Activated CD4-positive, alpha-beta memory T cell treated with anti-CD3 and anti-CD28 coated beads, Interleukin-2, amount 10 ng/mL, durations not matched to agents 7 days and 5 days (primary cell): ENCODE results near the gene DNASE1. TPM values are rescaled to one million over a fixed set of nuclear protein-coding genes. Genes with fewer than 3 reads are reported as not detected.

Experiments
- CTCF ChIA-PET: fragments of 350-600 bp; sonication (Branson Sonifier 250); formaldehyde crosslinking; loops from one replicate; lab custom pipeline; 2021; ENCODE audit warnings: antibody characterized with exemption, inconsistent platforms; lab: Charles Lee
- POLR2A ChIA-PET: fragments of 350-600 bp; sonication (Branson Sonifier 250); formaldehyde crosslinking; loops from one replicate; lab custom pipeline; 2021; ENCODE audit warnings: antibody characterized with exemption; lab: Charles Lee
- DNase-seq: peaks from one replicate; pipeline ENCODE4 v3.0.0-alpha.2; 2020
- H3K27ac Mint-ChIP-seq: one replicate; pipeline ENCODE4 v1.8.0; 2021; ENCODE audit warnings: mild to moderate bottlenecking, mixed read lengths
- H3K27me3 Mint-ChIP-seq: one replicate; pipeline ENCODE4 v1.8.0; 2021; ENCODE audit warnings: mixed read lengths
- H3K36me3 Mint-ChIP-seq: one replicate; pipeline ENCODE4 v1.8.0; 2021; ENCODE audit warnings: low read depth, mixed read lengths
- H3K4me1 Mint-ChIP-seq: one replicate; pipeline ENCODE4 v1.8.0; 2021; ENCODE audit warnings: mixed read lengths
- H3K4me3 Mint-ChIP-seq: one replicate; pipeline ENCODE4 v1.8.0; 2021; ENCODE audit warnings: mild to moderate bottlenecking, mixed read lengths
- H3K9me3 Mint-ChIP-seq: one replicate; pipeline ENCODE4 v1.8.0; 2021; ENCODE audit warnings: mixed read lengths
- total RNA-seq, 2 experiments: library from RNA; stranded (reverse); gene quantifications; one replicate each; pipeline ENCODE4 v1.2.3, GENCODE V29; 2021

Gene DNASE1
- total RNA-seq, 2 experiments from 2014 or later = 32.8 to 35.8 TPM

DNA sequence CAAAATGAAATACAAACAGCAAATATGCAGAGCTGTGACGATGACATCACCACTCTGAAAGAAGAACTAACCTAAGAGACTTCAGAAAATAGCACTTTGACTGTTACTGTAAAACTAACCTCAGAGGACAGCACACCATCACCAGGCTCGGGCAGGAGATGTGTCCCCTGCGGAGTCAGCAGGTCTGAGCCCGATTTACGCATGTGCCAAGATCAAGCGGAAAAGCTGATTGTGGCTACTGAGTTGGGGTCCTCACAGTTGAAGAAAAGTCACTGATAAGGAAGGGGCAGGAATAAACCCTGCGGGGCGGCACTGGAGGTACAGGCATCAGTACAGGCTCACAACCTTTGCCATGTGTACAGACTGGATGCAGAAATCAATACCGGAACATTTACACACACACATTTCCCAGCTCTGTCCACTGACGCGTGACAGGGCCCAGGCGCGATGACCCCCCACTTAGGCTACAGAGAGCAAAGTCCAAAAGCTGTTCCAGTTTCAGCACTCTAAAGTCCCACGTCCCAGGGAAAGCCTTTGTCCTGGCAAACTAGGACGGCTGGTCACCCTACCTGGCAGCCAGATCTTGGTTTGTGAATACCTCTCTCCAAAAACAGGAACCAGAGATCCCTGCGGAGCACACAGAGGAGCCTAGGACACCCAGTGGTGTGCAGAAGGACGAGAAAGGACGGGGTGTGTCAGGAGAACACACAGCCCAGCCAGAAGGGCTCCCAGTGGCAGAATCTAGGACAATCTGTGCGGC lies 41.3 kb downstream of the DNASE1 start:
- CTCF ChIA-PET = interaction anchor here (0.9 to 1.1 kb wide), 2 partner anchors 18 to 22 kb away, joined by 3 read pairs; no protein-coding TSS in a partner anchor

DNA sequence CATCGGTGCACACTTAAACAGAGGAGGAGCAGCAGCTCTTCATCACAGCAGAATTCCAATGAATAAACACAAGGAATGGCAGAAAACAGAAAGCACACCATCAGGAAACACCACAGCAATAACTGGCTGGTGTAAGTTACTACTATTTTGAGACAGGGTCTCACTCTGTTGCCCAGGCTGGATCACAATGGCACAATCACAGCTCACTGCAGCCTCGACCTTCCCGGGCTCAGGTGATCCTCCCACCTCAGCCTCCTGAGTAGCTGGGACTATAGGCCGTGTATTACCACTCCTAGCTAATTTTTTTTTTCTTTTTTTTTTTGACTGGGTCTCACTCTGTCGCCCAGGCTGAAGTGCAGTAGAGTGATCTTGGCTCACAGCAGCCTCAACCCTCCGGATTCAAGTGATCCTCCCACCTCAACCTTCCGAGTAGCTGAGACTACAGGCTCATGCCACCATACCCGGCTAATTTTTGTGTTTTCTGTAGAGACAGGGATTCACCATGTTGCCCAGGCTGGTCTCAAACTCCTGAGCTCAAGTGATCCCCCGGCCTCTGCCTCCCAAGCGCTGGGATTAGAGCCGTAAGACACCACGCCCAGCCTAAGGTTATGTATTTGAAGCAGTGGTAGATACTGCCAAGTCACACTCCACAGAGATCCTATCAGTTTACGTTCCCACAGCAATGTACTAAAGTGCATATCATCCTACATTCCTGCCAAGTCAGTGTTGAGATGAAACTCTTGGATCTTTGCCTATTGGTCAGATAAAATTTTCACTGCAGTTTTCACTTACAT lies 42.1 kb downstream of the DNASE1 start:
- Mint-ChIP-seq H3K27ac (no peak overlapping the region), H3K9me3 (no peaks in the 10 kb centered on the region), H3K36me3 (peaks cover 3% of the 10 kb centered on the region), H3K27me3 (no peaks in the 10 kb centered on the region), H3K4me1 (peaks cover 7% of the 10 kb centered on the region), H3K4me3 (no peak overlapping the region)
- POLR2A ChIA-PET = interaction anchor here (0.6 to 2.7 kb wide), 3 partner anchors 21 to 1164 kb away, joined by 3 to 6 read pairs (median 3); partner anchors contain the start of gene TRAP1
- CTCF ChIA-PET = interaction anchor here (0.6 to 1.1 kb wide), 4 partner anchors 9 to 63 kb away, joined by 3 to 4 read pairs (median 3); no protein-coding TSS in a partner anchor
- DNase-seq = no peak

More for the DNA sequence above, 41.3 kb downstream of the DNASE1 start:
- POLR2A ChIA-PET = interaction anchor here (0.6 to 2.7 kb wide), 3 partner anchors 22 to 1163 kb away, joined by 3 to 6 read pairs (median 3); partner anchors contain the start of gene TRAP1
- H3K27ac Mint-ChIP-seq = no peak overlapping the region
- H3K27me3 Mint-ChIP-seq = no peaks in the 10 kb centered on the region
- DNase-seq = no peak
- H3K4me1 Mint-ChIP-seq = peaks cover 9% of the 10 kb centered on the region
- H3K4me3 Mint-ChIP-seq = no peak overlapping the region
- H3K9me3 Mint-ChIP-seq = no peaks in the 10 kb centered on the region
- H3K36me3 Mint-ChIP-seq = peaks cover 3% of the 10 kb centered on the region

DNA sequence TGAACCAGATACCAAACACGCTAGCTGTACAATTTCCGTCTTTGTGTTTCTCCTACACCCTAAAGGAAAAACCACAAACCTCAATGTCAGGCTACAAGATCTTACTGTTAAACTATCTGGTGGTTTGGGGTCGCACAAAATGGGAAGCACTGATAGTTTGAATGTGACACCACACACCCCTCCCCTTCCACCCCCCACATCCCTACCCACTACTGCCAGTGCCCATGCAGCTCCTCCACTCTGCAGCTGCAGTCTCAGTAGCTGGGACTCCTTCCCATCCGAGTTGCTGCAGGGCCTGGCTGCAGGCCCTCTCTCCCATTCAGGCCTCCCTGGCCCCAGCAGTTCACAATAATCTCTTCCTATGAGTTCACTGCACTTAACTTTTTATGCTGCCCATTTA lies 44.5 kb downstream of the DNASE1 start:
- Mint-ChIP-seq H3K4me1 (peaks cover 7% of the 10 kb centered on the region), H3K27me3 (no peaks in the 10 kb centered on the region), H3K4me3 (no peak overlapping the region), H3K9me3 (no peaks in the 10 kb centered on the region), H3K27ac (no peak overlapping the region), H3K36me3 (peaks cover 5% of the 10 kb centered on the region)
- no peak for DNase-seq
- ChIA-PET POLR2A (interaction anchor here (1.6 kb wide), 1 partner anchor 18 kb away, joined by 11 read pairs; the partner anchor contains the start of gene TRAP1), CTCF (no interaction called here)

DNA sequence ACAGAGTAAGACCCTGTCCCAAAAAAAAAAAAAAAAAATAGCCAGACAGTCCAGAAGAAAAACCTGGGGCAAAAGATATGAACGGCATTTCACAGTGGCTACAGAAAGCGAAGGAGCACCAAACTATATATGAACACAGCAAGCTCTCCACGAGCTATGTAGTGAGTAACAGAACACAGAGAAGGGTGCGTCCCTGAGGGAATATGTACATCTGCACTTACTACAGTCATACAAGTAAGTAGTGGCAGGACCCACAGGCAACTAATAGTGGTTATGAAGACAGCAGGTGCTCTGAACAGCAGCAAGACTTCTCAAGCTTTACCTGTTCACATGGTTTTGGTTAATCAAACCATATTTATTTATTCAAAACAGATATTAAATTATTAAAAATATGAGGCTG lies 47.0 kb downstream of the DNASE1 start:
- H3K4me3 Mint-ChIP-seq = no peak overlapping the region
- peaks cover 8% of the 10 kb centered on the region for H3K4me1 Mint-ChIP-seq
- no peaks in the 10 kb centered on the region for H3K9me3 Mint-ChIP-seq
- ChIA-PET POLR2A (interaction anchor here (0.8 to 2.5 kb wide), 2 partner anchors 16 to 123 kb away, joined by 4 to 8 read pairs; partner anchors contain the start of gene TRAP1), CTCF (interaction anchor here (1.2 to 1.8 kb wide), 2 partner anchors 10 to 13 kb away, joined by 3 to 8 read pairs; no protein-coding TSS in a partner anchor)
- peaks cover 2% of the 10 kb centered on the region for H3K36me3 Mint-ChIP-seq
- DNase-seq = no peak
- no peak overlapping the region for H3K27ac Mint-ChIP-seq
- H3K27me3 Mint-ChIP-seq = no peaks in the 10 kb centered on the region

DNA sequence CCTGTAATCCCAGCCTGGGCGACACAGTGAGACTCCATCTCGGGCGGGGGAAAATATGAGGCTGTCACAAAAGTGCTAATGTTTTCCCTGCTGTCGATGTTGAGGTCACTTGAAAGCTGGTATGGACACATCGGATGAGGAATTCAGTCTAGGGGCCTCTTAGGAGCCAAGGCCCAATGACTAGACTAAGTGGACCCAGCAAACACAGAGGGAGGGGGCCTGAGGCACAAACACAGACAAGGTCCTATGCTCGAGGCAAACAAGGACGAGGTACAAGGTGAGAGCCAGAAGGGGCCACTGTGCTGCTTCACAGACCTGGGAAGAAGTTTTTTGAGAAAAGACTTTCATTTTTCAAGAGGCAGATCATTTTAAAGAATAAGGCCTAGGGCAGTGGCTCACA lies 47.6 kb downstream of the DNASE1 start:
- Mint-ChIP-seq H3K4me1 (peaks cover 8% of the 10 kb centered on the region), H3K27me3 (no peaks in the 10 kb centered on the region), H3K36me3 (peaks cover 2% of the 10 kb centered on the region), H3K9me3 (no peaks in the 10 kb centered on the region), H3K27ac (no peak overlapping the region), H3K4me3 (no peak overlapping the region)
- ChIA-PET CTCF (interaction anchor here (1.2 to 1.8 kb wide), 2 partner anchors 11 to 13 kb away, joined by 3 to 8 read pairs; no protein-coding TSS in a partner anchor), POLR2A (interaction anchor here (0.8 to 2.5 kb wide), 2 partner anchors 15 to 124 kb away, joined by 4 to 8 read pairs; partner anchors contain the start of gene TRAP1)
- DNase-seq = no peak

DNA sequence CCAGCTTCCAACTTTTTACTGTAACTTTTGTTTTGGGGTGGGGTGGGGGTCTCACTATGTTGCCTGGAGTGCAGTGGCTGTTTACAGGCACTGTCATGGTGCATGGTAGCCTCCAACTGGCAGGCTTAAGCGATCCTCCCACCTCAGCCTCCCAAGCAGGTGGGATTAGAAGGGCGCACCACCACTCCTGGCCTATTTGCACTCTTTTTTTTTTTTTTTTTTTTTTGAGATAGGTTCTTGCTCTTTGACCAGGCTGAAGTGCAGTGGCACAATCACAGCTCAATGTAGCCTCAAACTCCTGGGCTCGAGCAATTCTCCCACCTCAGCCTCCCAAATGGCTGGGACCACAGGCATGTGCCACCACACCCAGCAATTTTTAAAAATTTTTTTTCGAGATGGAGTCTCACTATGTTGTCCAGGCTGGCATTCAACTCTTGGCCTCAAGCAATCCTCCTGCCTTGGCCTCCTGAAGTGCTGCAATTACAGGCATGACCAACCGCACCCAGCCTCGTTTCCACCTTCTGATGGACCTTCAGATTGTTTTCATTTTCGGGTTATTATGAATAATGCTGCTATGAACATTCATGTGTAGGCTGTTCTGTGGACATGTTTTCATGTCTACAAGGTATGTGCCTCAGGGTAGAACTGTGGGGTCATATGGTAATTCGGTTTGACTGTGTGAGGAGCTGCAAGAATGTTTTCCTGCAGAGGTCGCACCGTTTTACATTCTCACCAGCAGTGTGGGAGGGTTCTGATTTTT lies 51.9 kb downstream of the DNASE1 start:
- Mint-ChIP-seq H3K9me3 (no peaks in the 10 kb centered on the region), H3K27me3 (no peaks in the 10 kb centered on the region), H3K36me3 (peaks cover 4% of the 10 kb centered on the region), H3K27ac (no peak overlapping the region), H3K4me1 (peaks cover 1% of the 10 kb centered on the region), H3K4me3 (no peak overlapping the region)
- DNase-seq = no peak
- ChIA-PET POLR2A (no interaction called here), CTCF (no interaction called here)

Other genes starting within 250 kb of the DNASE1 start
- gene ZNF597, start 211.2 kb upstream of the DNASE1 start, total RNA-seq = 1 to 10 TPM; 2.1 to 2.2 TPM
- 10 to 100 TPM; 46.1 to 46.4 TPM for gene NAA60, start 211.0 kb upstream of the DNASE1 start, total RNA-seq
- gene C16orf90, start 159.2 kb upstream of the DNASE1 start, total RNA-seq = not detected
- 10 to 100 TPM; 21.9 to 24.1 TPM for gene CLUAP1, start 153.7 kb upstream of the DNASE1 start, total RNA-seq
- 10 to 100 TPM; 95.4 to 97.8 TPM for gene NLRC3, start 77.3 kb upstream of the DNASE1 start, total RNA-seq
- gene SLX4, start 43.1 kb upstream of the DNASE1 start, total RNA-seq = 10 to 100 TPM; 14.3 to 14.9 TPM
- gene TRAP1, start 62.8 kb downstream of the DNASE1 start, total RNA-seq = 10 to 100 TPM; 81.0 to 87.6 TPM
- gene CREBBP, start 226.0 kb downstream of the DNASE1 start, total RNA-seq = 10 to 100 TPM; 53.0 to 56.6 TPM